GM12878 (cell line): ENCODE data around the gene MYO18B. TPM values are rescaled to one million over a fixed set of nuclear protein-coding genes. Genes with fewer than 3 reads are reported as not detected.

Experiments
- BMI1 ChIP-seq: fragments of 450-650 bp; IDR thresholded peaks from 2 replicates; pipeline ENCODE4 v1.6.1; 2016; ENCODE audit warnings: mild to moderate bottlenecking, moderate library complexity, borderline replicate concordance
- EZH2 ChIP-seq: IDR thresholded peaks from 2 replicates; pipeline ENCODE4 v1.6.1; 2012; ENCODE audit warnings: low read depth, mild to moderate bottlenecking, control low read depth, inconsistent platforms, low read length, borderline replicate concordance; ENCODE audit not compliant: control insufficient read depth
- MTA2 ChIP-seq: fragments of 450-650 bp; IDR thresholded peaks from 2 replicates; pipeline ENCODE4 v1.6.1; 2016; ENCODE audit warnings: low read depth, mild to moderate bottlenecking, moderate library complexity
- MXI1 ChIP-seq: fragments of 150-350 bp; IDR thresholded peaks from 2 replicates; pipeline ENCODE4 v1.6.1; 2011; ENCODE audit warnings: low read depth, mild to moderate bottlenecking, inconsistent platforms, low read length, improper control_type of control experiment
- NR2F1 ChIP-seq: fragments of 450-650 bp; conservative IDR thresholded peaks from 2 replicates; pipeline ENCODE4 v1.6.1; 2017; ENCODE audit warnings: mild to moderate bottlenecking
- POLR2A ChIP-seq: IDR thresholded peaks from 2 replicates; pipeline ENCODE4 v1.6.1; 2011; ENCODE audit warnings: low read depth, mild to moderate bottlenecking, low read length
- RCOR1 ChIP-seq: conservative IDR thresholded peaks from 2 replicates; pipeline ENCODE4 v1.6.1; 2012; ENCODE audit warnings: low read depth, low read length, improper control_type of control experiment
- SMAD1 ChIP-seq: fragments of 450-650 bp; IDR thresholded peaks from 2 replicates; pipeline ENCODE4 v1.6.1; 2018; ENCODE audit warnings: mild to moderate bottlenecking, low read depth; ENCODE audit not compliant: partially characterized antibody
- SPI1 ChIP-seq: IDR thresholded peaks from 2 replicates; pipeline ENCODE4 v1.6.1; 2011; ENCODE audit warnings: low read depth, mild to moderate bottlenecking, low read length, moderate library complexity, borderline replicate concordance; ENCODE audit not compliant: insufficient read depth
- SRF ChIP-seq, 2 experiments: IDR thresholded peaks; 2 replicates each; pipeline ENCODE4 v1.6.1; 2011; ENCODE audit warnings: low read depth in 2 of 2, low read length in 2 of 2, mild to moderate bottlenecking in 1 of 2, moderate library complexity in 1 of 2
- STAT3 ChIP-seq: IDR thresholded peaks from 2 replicates; pipeline ENCODE4 v1.6.1; 2011; ENCODE audit warnings: low read depth, low read length, improper control_type of control experiment
- SUPT20H ChIP-seq: IDR thresholded peaks from 2 replicates; pipeline ENCODE4 v1.6.1; 2011; ENCODE audit warnings: low read depth, mild to moderate bottlenecking, low read length, moderate library complexity, borderline replicate concordance; ENCODE audit not compliant: control insufficient read depth
- TCF3 ChIP-seq: IDR thresholded peaks from 2 replicates; pipeline ENCODE4 v1.6.1; 2012; ENCODE audit warnings: low read depth, mild to moderate bottlenecking, low read length, borderline replicate concordance; ENCODE audit not compliant: insufficient read depth
- ZBED1 ChIP-seq: IDR thresholded peaks from 2 replicates; pipeline ENCODE4 v1.6.1; 2016; ENCODE audit warnings: borderline replicate concordance
- ZNF622 ChIP-seq: fragments of 450-650 bp; IDR thresholded peaks from 2 replicates; pipeline ENCODE4 v1.6.1; 2017; ENCODE audit warnings: mild to moderate bottlenecking, inconsistent platforms
- ZZZ3 ChIP-seq: IDR thresholded peaks from 2 replicates; pipeline ENCODE4 v1.6.1; 2011; ENCODE audit warnings: low read depth; ENCODE audit not compliant: control insufficient read depth, insufficient read length
- polyA plus RNA-seq, 11 experiments: library from polyadenylated mRNA; depleted of rRNA in 4 of 11; unstranded in 6 of 11; stranded (reverse) in 5 of 11; fragments of >200 nt; fragmentation: Nextera tagmentation in 4 of 11; fragmentation: Illumina TruSeq in 1 of 11; extraction: Ambion mirVana in 4 of 11; extraction: Trizol in 1 of 11; gene quantifications; 1 replicate in 1 of 11; 2 replicates in 10 of 11; pipeline versions ENCODE4 v1.2.1 to v1.2.3, GENCODE V29; 2011 to 2016; ENCODE audit warnings: inconsistent platforms in 2 of 11, missing spikeins in 2 of 11, low read depth in 1 of 11
- total RNA-seq, 4 experiments: library from RNA; depleted of rRNA in 3 of 4; stranded (reverse); fragments of >200 nt in 3 of 4; fragmentation: Illumina TruSeq in 1 of 4; extraction: Trizol in 1 of 4; gene quantifications; 2 replicates each; pipeline versions ENCODE4 v1.2.1 to v1.2.3, GENCODE V29; 2013 to 2021
- TF ChIP-seq, protein P1 (sequence below): fragments of 450-650 bp; IDR thresholded peaks from 2 replicates; pipeline ENCODE4 v1.6.1; 2018; ENCODE audit warnings: borderline replicate concordance, mild to moderate bottlenecking; ENCODE audit not compliant: partially characterized antibody
- TF ChIP-seq, protein P2 (sequence below): IDR thresholded peaks from 2 replicates; pipeline ENCODE4 v1.6.1; 2012; ENCODE audit warnings: low read length, inconsistent platforms
- TF ChIP-seq, protein P3 (sequence below): fragments of 450-650 bp; IDR thresholded peaks from 2 replicates; pipeline ENCODE4 v1.6.1; 2014; ENCODE audit warnings: mild to moderate bottlenecking
- TF ChIP-seq, protein P4 (sequence below): IDR thresholded peaks from 2 replicates; pipeline ENCODE4 v1.6.1; 2012; ENCODE audit warnings: improper control_type of control experiment, low read depth, low read length; ENCODE audit not compliant: insufficient replicate concordance

Gene MYO18B
- total and polyA plus RNA-seq, 10 of the 15 experiments (the other 5 are each of a cell fraction or from before 2014, with no cell fraction given) = 0.05 to 2.1 (median 0.51) TPM; not detected in 1

DNA sequence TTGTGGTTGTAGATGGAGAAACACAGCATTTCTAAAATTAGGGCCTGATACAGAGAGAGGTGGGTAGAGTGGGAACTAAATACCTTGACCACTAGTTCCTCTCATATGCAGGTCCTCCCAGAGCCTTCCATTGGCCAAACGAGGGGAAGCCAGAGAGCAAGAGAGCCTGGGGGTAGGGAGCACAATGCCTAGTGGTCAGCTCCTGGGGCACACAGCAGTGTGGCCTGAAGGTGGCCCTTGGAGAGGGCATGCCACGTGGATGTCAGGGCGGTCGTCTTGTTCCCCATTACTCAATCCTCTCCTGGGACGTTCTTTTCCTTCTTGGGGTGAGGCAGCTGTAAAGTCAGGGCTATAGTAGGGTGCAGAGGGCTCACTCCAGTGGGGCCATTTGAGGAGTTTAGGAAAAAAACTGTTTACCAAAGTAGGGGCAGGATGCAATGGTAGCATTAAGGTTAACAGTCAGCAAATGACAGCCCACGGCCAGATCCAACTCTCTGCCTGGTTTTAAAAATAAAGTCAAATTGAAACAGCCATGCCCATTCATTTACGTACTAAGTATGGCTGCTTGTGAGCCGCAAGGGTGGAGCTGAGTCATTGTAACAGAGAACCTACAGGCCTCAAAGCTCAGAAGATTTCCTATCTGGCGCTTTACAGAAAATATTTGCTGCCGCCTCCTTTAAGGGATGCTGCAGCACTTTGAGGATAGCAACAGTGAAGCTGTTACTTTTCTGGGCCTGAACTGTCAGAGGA lies 7.6 kb downstream of the MYO18B start (continued):
- TF ChIP-seq, protein P1, sequence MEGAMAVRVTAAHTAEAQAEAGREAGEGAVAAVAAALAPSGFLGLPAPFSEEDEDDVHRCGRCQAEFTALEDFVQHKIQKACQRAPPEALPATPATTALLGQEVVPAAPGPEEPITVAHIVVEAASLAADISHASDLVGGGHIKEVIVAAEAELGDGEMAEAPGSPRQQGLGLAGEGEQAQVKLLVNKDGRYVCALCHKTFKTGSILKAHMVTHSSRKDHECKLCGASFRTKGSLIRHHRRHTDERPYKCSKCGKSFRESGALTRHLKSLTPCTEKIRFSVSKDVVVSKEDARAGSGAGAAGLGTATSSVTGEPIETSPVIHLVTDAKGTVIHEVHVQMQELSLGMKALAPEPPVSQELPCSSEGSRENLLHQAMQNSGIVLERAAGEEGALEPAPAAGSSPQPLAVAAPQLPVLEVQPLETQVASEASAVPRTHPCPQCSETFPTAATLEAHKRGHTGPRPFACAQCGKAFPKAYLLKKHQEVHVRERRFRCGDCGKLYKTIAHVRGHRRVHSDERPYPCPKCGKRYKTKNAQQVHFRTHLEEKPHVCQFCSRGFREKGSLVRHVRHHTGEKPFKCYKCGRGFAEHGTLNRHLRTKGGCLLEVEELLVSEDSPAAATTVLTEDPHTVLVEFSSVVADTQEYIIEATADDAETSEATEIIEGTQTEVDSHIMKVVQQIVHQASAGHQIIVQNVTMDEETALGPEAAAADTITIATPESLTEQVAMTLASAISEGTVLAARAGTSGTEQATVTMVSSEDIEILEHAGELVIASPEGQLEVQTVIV = no peak
- TF ChIP-seq ZNF622 = no peak
- no peak for TF ChIP-seq MTA2
- TF ChIP-seq, protein P2, sequence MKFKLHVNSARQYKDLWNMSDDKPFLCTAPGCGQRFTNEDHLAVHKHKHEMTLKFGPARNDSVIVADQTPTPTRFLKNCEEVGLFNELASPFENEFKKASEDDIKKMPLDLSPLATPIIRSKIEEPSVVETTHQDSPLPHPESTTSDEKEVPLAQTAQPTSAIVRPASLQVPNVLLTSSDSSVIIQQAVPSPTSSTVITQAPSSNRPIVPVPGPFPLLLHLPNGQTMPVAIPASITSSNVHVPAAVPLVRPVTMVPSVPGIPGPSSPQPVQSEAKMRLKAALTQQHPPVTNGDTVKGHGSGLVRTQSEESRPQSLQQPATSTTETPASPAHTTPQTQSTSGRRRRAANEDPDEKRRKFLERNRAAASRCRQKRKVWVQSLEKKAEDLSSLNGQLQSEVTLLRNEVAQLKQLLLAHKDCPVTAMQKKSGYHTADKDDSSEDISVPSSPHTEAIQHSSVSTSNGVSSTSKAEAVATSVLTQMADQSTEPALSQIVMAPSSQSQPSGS = peak; percentile 63
- TF ChIP-seq POLR2A = no peak
- TF ChIP-seq, protein P3, sequence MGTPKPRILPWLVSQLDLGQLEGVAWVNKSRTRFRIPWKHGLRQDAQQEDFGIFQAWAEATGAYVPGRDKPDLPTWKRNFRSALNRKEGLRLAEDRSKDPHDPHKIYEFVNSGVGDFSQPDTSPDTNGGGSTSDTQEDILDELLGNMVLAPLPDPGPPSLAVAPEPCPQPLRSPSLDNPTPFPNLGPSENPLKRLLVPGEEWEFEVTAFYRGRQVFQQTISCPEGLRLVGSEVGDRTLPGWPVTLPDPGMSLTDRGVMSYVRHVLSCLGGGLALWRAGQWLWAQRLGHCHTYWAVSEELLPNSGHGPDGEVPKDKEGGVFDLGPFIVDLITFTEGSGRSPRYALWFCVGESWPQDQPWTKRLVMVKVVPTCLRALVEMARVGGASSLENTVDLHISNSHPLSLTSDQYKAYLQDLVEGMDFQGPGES = no peak
- no peak for TF ChIP-seq EZH2
- peak in 1 of 2 experiments; percentile 61; a peak in 1 of 4 replicates for TF ChIP-seq SRF (IDR thresholded peaks at IDR 0.05; ENCODE audit: low read depth in 2 of 2, low read length in 2 of 2)
- TF ChIP-seq ZBED1 = no peak
- TF ChIP-seq, protein P4, sequence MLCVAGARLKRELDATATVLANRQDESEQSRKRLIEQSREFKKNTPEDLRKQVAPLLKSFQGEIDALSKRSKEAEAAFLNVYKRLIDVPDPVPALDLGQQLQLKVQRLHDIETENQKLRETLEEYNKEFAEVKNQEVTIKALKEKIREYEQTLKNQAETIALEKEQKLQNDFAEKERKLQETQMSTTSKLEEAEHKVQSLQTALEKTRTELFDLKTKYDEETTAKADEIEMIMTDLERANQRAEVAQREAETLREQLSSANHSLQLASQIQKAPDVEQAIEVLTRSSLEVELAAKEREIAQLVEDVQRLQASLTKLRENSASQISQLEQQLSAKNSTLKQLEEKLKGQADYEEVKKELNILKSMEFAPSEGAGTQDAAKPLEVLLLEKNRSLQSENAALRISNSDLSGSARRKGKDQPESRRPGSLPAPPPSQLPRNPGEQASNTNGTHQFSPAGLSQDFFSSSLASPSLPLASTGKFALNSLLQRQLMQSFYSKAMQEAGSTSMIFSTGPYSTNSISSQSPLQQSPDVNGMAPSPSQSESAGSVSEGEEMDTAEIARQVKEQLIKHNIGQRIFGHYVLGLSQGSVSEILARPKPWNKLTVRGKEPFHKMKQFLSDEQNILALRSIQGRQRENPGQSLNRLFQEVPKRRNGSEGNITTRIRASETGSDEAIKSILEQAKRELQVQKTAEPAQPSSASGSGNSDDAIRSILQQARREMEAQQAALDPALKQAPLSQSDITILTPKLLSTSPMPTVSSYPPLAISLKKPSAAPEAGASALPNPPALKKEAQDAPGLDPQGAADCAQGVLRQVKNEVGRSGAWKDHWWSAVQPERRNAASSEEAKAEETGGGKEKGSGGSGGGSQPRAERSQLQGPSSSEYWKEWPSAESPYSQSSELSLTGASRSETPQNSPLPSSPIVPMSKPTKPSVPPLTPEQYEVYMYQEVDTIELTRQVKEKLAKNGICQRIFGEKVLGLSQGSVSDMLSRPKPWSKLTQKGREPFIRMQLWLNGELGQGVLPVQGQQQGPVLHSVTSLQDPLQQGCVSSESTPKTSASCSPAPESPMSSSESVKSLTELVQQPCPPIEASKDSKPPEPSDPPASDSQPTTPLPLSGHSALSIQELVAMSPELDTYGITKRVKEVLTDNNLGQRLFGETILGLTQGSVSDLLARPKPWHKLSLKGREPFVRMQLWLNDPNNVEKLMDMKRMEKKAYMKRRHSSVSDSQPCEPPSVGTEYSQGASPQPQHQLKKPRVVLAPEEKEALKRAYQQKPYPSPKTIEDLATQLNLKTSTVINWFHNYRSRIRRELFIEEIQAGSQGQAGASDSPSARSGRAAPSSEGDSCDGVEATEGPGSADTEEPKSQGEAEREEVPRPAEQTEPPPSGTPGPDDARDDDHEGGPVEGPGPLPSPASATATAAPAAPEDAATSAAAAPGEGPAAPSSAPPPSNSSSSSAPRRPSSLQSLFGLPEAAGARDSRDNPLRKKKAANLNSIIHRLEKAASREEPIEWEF = no peak
- no peak for TF ChIP-seq STAT3
- 0 out of 2 replicates have a peak, but pooled peaks have one; percentile 33 for TF ChIP-seq MXI1
- TF ChIP-seq BMI1 = no peak
- no peak for TF ChIP-seq TCF3
- TF ChIP-seq SMAD1 = no peak
- no peak for TF ChIP-seq SPI1
- TF ChIP-seq RCOR1 = 0 out of 2 replicates have a peak, but pooled peaks have one; percentile 54
- no peak for TF ChIP-seq ZZZ3
- TF ChIP-seq SUPT20H = no peak
- no peak for TF ChIP-seq NR2F1
